HUES48 (cell line): ENCODE measurements around the gene DUOX1.

Source experiments
- H3K27ac ChIP-seq: one replicate; pipeline ENCODE4 v1.7.0; 2013; ENCODE audit warnings: low read depth, low read length, inconsistent platforms
- H3K27me3 ChIP-seq: 2 replicates; pipeline ENCODE4 v1.6.1; 2013; ENCODE audit warnings: mild to moderate bottlenecking, low read length; ENCODE audit not compliant: control insufficient read depth, insufficient read depth
- H3K36me3 ChIP-seq: 2 replicates; pipeline ENCODE4 v1.6.1; 2013; ENCODE audit warnings: low read length; ENCODE audit not compliant: control insufficient read depth, insufficient read depth
- H3K4me1 ChIP-seq: 2 replicates; pipeline ENCODE4 v1.6.1; 2013; ENCODE audit warnings: mild to moderate bottlenecking, low read length; ENCODE audit not compliant: control insufficient read depth, insufficient read depth
- H3K4me3 ChIP-seq: 2 replicates; pipeline ENCODE4 v1.5.1; 2013; ENCODE audit warnings: mild to moderate bottlenecking, low read depth, low read length
- H3K9ac ChIP-seq: 2 replicates; pipeline ENCODE4 v1.6.1; 2013; ENCODE audit warnings: mild to moderate bottlenecking, low read depth, low read length, moderate library complexity
- H3K9me3 ChIP-seq: 2 replicates; pipeline ENCODE4 v1.6.1; 2013; ENCODE audit warnings: low read length; ENCODE audit not compliant: control insufficient read depth, insufficient read depth

Gene DUOX1

DNA sequence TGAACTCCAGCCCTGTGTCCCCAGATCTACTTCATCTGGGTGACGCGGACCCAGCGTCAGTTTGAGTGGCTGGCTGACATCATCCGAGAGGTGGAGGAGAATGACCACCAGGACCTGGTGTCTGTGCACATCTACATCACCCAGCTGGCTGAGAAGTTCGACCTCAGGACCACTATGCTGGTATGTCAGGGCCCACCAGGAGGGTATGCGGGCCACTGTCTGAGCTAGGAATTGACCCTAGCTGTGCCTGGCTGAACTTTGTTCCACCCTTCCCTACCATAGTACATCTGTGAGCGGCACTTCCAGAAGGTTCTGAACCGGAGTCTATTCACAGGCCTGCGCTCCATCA, 33.7 kb downstream of the DUOX1 start:
- Histone ChIP-seq H3K4me3 (no peak overlapping the region), H3K9ac (no peak overlapping the region), H3K36me3 (no peaks in the 10 kb centered on the region), H3K4me1 (peaks cover 14% of the 10 kb centered on the region), H3K27me3 (no peaks in the 10 kb centered on the region), H3K27ac (no peak overlapping the region), H3K9me3 (no peaks in the 10 kb centered on the region)

DNA sequence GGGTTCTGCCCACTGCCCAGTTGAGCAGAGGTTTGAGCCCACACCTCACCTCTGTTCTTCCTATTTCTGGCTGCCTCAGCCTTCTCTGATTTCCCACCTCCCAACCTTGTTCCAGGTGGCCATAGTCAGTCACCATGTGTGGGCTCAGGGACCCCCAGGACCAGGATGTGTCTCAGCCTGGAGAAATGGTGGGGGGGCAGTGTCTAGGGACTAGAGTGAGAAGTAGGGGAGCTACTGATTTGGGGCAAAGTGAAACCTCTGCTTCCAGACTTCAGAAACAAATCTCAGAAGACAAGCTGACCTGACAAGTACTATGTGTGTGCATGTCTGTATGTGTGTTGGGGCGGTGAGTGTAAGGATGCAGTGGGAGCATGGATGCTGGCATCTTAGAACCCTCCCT, 35.1 kb downstream of the DUOX1 start:
- Histone ChIP-seq H3K4me3 (no peak overlapping the region), H3K27me3 (no peaks in the 10 kb centered on the region), H3K9me3 (no peaks in the 10 kb centered on the region), H3K4me1 (peaks cover 25% of the 10 kb centered on the region), H3K36me3 (no peaks in the 10 kb centered on the region), H3K27ac (no peak overlapping the region), H3K9ac (no peak overlapping the region)

DNA sequence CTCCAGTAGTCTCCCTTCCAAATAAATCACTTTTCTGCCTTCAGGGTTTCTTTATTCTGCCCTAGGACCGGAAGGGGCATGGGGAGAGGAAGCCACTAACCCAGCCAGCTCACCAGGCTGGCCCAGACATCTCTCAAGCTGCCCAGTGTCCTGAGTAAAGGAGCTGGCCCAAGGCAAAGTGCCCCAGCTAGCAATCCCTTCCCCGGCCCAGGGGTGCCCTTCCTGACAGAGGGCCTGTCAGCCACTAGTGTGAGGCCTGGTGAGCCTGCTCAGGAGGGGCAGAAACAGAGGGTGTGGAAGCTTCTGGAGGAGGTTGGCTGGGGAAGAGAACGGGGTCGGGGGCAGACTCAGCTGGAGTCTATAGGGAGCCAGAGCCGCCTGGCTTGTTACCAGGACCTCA, 35.7 kb downstream of the DUOX1 start:
- Histone ChIP-seq H3K9me3 (no peaks in the 10 kb centered on the region), H3K9ac (no peak overlapping the region), H3K4me3 (no peak overlapping the region), H3K27me3 (no peaks in the 10 kb centered on the region), H3K4me1 (peaks cover 30% of the 10 kb centered on the region), H3K36me3 (no peaks in the 10 kb centered on the region), H3K27ac (no peak overlapping the region)

DNA sequence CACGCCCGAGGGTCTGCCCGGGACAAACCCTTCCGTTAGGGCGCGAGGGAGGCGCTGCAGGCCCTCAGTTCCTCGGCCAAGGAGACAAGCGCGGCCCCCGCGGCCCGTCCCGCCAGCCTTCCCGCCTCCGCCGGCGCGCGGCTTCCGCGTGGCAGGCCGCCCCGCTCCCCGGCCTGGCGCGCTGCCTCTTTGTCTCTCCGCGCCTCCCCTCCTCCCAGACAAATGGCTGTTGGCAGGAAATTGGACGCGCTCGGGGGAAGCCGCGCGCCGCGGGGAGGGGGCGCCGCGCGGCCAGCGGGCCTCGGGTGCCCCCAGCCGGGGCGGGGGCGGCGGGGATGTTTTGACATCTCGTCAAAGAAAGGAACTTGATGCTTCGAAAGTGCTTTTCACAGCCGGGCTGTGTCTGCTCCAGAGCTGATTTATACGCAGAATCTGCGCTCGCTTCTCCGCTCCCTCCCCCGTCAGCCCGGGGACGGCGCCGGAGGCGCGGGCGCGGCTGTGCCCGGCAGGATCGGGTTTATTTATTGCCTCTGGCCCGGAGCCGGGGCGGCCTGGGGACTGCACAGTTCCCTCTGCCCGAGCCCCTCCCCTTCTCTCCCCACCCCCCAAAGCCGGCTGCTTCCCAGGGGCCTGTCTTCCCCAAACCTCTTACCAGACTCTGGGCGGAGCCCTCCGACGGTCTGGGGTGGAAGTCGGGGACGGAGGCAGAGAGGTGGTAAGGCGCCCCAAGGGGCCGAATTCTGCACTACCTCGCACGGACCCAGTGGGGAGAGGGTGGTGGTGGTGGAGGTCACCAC, 37.2 kb downstream of the DUOX1 start:
- Histone ChIP-seq H3K27ac (peak overlapping the region; percentile 98), H3K4me3 (peak overlapping the region; percentile 71), H3K4me1 (peaks cover 30% of the 10 kb centered on the region), H3K9ac (peak overlapping the region; percentile 93), H3K36me3 (peaks cover 2% of the 10 kb centered on the region; the same call in 1 of the 2 replicates), H3K27me3 (no peaks in the 10 kb centered on the region), H3K9me3 (no peaks in the 10 kb centered on the region)

DNA sequence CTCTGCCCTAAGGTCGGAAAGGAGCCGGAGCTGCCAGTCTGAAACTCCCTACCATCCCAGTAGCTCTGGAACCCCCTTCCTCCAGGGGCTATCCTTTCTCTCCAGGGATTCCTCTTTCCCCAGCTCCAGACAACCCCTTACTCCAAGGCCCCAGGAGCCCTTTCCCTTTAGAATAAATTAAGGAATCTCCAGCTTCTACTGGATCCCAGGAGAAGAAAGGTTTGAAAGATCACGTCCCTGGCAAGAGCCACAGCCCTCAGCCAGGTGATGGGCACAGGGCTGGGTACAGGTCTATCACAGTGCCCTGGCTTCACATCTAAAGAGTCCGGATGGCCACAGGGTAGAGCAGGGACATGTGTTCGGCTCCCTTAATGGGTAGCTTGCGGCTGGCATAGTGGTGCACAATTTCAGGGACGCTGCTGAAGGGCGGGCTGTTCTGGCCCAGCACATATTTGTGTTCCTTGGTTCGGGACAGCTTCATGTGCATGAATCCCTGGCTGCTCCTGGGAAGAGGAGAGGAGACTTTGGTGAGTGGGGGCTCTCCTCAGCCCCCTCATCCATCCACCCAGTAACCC, 37.9 kb downstream of the DUOX1 start:
- Histone ChIP-seq H3K27me3 (no peaks in the 10 kb centered on the region), H3K36me3 (peaks cover 2% of the 10 kb centered on the region; the same call in 1 of the 2 replicates), H3K4me3 (peak overlapping the region; percentile 71), H3K4me1 (peaks cover 29% of the 10 kb centered on the region), H3K9me3 (no peaks in the 10 kb centered on the region), H3K27ac (peak overlapping the region; percentile 98), H3K9ac (no peak overlapping the region)

GRCh38 chr15:45168286-45168685, 38.5 kb downstream of the DUOX1 start:
- Histone ChIP-seq H3K36me3 (peaks cover 2% of the 10 kb centered on the region), H3K9me3 (no peaks in the 10 kb centered on the region), H3K27me3 (no peaks in the 10 kb centered on the region), H3K9ac (no peak overlapping the region), H3K4me1 (peaks cover 25% of the 10 kb centered on the region), H3K27ac (no peak overlapping the region), H3K4me3 (no peak overlapping the region)

GRCh38 chr15:45168751-45169551, 39.2 kb downstream of the DUOX1 start:
- H3K9me3 ChIP-seq: no peaks in the 10 kb centered on the region
- H3K9ac ChIP-seq: no peak overlapping the region
- H3K27me3 ChIP-seq: no peaks in the 10 kb centered on the region
- peaks cover 23% of the 10 kb centered on the region for H3K4me1 ChIP-seq
- peak overlapping the region; percentile 31 for H3K27ac ChIP-seq
- peaks cover 2% of the 10 kb centered on the region for H3K36me3 ChIP-seq
- no peak overlapping the region for H3K4me3 ChIP-seq

DNA sequence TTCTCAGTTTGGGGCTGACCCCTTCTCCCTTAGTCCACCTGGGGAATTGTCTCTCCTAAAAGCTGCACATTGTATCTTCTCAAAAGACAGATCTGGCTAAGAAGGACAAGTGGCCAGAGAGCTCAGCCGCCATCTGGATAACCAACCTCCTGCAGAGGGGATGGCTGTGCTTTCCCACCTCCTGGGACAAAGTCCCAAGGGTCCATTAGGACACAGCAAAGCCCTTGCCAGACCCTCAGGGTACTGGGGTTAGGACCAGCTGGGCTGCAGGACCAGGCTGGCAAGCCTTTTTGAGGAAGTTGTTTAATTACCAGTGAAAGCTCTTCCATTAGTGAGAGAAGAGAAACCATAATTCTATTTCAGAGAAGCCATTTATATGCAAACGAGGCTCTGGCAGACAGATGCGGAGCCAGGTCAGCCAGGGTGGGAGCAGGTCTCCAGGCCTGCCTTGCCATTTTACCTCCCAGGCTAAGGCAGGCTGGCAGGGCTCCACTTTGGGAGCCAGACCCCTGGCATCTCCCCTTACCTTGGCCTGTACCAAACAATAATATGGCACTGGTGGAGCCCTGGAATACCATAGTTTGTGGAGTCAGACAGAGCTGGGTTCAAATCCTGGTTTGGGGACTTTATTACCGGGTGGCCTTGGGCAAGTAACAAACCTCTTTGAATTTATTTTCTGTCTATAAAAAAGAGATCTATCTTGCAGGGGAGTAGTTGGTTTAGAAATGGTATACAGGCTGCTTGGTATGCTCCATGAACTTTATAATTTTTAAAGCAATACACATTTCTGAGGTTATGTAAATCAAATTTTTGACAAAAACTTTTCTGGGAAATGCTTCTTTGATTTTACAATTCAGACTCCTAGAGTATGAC, 40.0 kb downstream of the DUOX1 start:
- peak overlapping the region; percentile 31 for H3K27ac ChIP-seq
- H3K4me3 ChIP-seq: no peak overlapping the region
- H3K9me3 ChIP-seq: no peaks in the 10 kb centered on the region
- H3K36me3 ChIP-seq: peaks cover 8% of the 10 kb centered on the region
- no peak overlapping the region for H3K9ac ChIP-seq
- H3K4me1 ChIP-seq: peaks cover 23% of the 10 kb centered on the region
- no peaks in the 10 kb centered on the region for H3K27me3 ChIP-seq

DNA sequence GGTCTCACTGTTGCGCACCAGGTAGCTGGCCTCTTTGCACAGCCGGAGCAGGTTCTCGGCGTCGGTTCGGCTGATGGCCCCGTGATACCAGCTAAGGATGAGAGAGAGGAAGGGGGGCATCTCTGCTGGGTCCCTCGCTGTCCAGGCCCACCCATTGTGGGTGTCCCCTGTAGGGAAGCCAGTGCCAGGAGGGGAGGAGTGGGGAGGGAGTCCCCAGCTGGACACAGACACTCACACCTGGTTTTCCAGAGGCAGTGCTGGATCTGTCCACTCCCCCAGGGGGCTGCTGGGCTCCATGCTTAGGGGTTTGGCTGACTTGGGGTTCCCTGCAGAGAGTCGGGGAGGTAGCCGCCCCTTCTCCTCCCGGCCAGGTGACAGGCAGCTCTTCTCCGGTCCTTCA, 42.1 kb downstream of the DUOX1 start:
- peaks cover 11% of the 10 kb centered on the region for H3K36me3 ChIP-seq
- H3K27me3 ChIP-seq: no peaks in the 10 kb centered on the region
- peaks cover 23% of the 10 kb centered on the region for H3K4me1 ChIP-seq
- no peak overlapping the region for H3K27ac ChIP-seq
- no peak overlapping the region for H3K4me3 ChIP-seq
- H3K9me3 ChIP-seq: no peaks in the 10 kb centered on the region
- H3K9ac ChIP-seq: no peak overlapping the region

GRCh38 chr15:45174069-45174468, 44.3 kb downstream of the DUOX1 start:
- H3K36me3 ChIP-seq: peaks cover 21% of the 10 kb centered on the region
- no peak overlapping the region for H3K4me3 ChIP-seq
- peaks cover 14% of the 10 kb centered on the region for H3K4me1 ChIP-seq

More at GRCh38 chr15:45174069-45174468, 44.3 kb downstream of the DUOX1 start:
- Histone ChIP-seq H3K27ac (no peak overlapping the region), H3K9me3 (no peaks in the 10 kb centered on the region), H3K27me3 (no peaks in the 10 kb centered on the region), H3K9ac (no peak overlapping the region)
